Neural cell (in vitro differentiated cells): ENCODE measurements around the gene EVA1B. TPM values are rescaled to one million over a fixed set of nuclear protein-coding genes. Genes with fewer than 3 reads are reported as not detected.

Source experiments
- H2AFZ ChIP-seq: fragments of 200-600, 300-800 bp; sonication (generic), shearing (Covaris generic); 2 replicates; pipeline ENCODE4 v1.6.0; 2014; ENCODE audit warnings: low read depth, mild to moderate bottlenecking, antibody characterized with exemption, low read length, moderate library complexity
- H3F3A ChIP-seq: fragments of 200-600 bp; shearing (Covaris generic); 2 replicates; pipeline ENCODE4 v1.6.1; 2016; ENCODE audit warnings: mild to moderate bottlenecking, moderate library complexity, mixed read lengths, antibody characterized with exemption, low read length; ENCODE audit not compliant: insufficient read depth, poor library complexity, severe bottlenecking
- H3K27ac ChIP-seq: fragments of 200-600, 300-800 bp; sonication (generic), shearing (Covaris generic); 2 replicates; pipeline ENCODE4 v1.5.1; 2014; ENCODE audit warnings: mild to moderate bottlenecking, low read length, moderate library complexity
- H3K27me3 ChIP-seq: fragments of 300-800, 200-600 bp; sonication (generic), shearing (Covaris generic); 2 replicates; pipeline ENCODE4 v1.6.0; 2014; ENCODE audit warnings: mild to moderate bottlenecking, low read depth, low read length, moderate library complexity; ENCODE audit not compliant: insufficient read depth
- H3K36me3 ChIP-seq: fragments of 300-800, 200-600 bp; sonication (generic), shearing (Covaris generic); 2 replicates; pipeline ENCODE4 v1.5.1; 2014; ENCODE audit warnings: mild to moderate bottlenecking, antibody characterized with exemption, low read length, moderate library complexity; ENCODE audit not compliant: insufficient read depth
- H3K4me2 ChIP-seq: fragments of 300-800, 200-600 bp; sonication (generic), shearing (Covaris generic); 2 replicates; pipeline ENCODE4 v1.6.0; 2014; ENCODE audit warnings: mild to moderate bottlenecking, low read length
- H3K4me3 ChIP-seq: fragments of 300-800, 200-600 bp; sonication (generic), shearing (Covaris generic); 2 replicates; pipeline ENCODE4 v1.5.1; 2014; ENCODE audit warnings: mild to moderate bottlenecking, low read length, moderate library complexity
- H3K79me2 ChIP-seq: fragments of 200-600 bp; shearing (Covaris generic); replicated peaks from 2 replicates; pipeline ENCODE4 v1.6.0; 2014; ENCODE audit warnings: mild to moderate bottlenecking, low read length, moderate library complexity; ENCODE audit not compliant: insufficient read depth
- H3K9ac ChIP-seq: fragments of 300-800, 200-600 bp; sonication (generic), shearing (Covaris generic); 2 replicates; pipeline ENCODE4 v1.6.1; 2016; ENCODE audit warnings: mild to moderate bottlenecking, low read length, mixed read lengths
- H3K9me2 ChIP-seq: fragments of 200-600 bp; shearing (Covaris generic); 2 replicates; pipeline ENCODE4 v1.6.1; 2016; ENCODE audit warnings: mild to moderate bottlenecking, low read length, mixed read lengths; ENCODE audit not compliant: insufficient read depth
- H3K9me3 ChIP-seq: fragments of 200-600, 300-800 bp; sonication (generic), shearing (Covaris generic); 2 replicates; pipeline ENCODE4 v1.6.1; 2016; ENCODE audit warnings: mild to moderate bottlenecking, mixed run types, low read length, moderate library complexity, mixed read lengths
- H4K20me1 ChIP-seq: fragments of 200-600 bp; shearing (Covaris generic); 2 replicates; pipeline ENCODE4 v1.6.1; 2016; ENCODE audit warnings: mild to moderate bottlenecking, mixed run types; ENCODE audit not compliant: insufficient read depth
- CTCF ChIP-seq: fragments of 450-650 bp; IDR thresholded peaks from 2 replicates; pipeline ENCODE4 v1.5.1; 2014; ENCODE audit warnings: antibody characterized with exemption, mild to moderate bottlenecking, moderate library complexity; ENCODE audit not compliant: poor library complexity, severe bottlenecking
- EP300 ChIP-seq: fragments of 450-650 bp; conservative IDR thresholded peaks from 2 replicates; pipeline ENCODE4 v1.6.1; 2014; ENCODE audit warnings: antibody characterized with exemption, mild to moderate bottlenecking, moderate library complexity; ENCODE audit not compliant: poor library complexity, severe bottlenecking
- EZH2 ChIP-seq: fragments of 200-600, 300-800 bp; shearing (Covaris generic), sonication (generic); IDR thresholded peaks from 2 replicates; pipeline ENCODE4 v1.6.1; 2014; ENCODE audit warnings: antibody characterized with exemption, low read length, borderline replicate concordance, mild to moderate bottlenecking; ENCODE audit not compliant: insufficient read depth, poor library complexity, severe bottlenecking
- MXI1 ChIP-seq: fragments of 450-650 bp; conservative IDR thresholded peaks from 2 replicates; pipeline ENCODE4 v1.6.1; 2014; ENCODE audit warnings: antibody characterized with exemption, mild to moderate bottlenecking; ENCODE audit not compliant: poor library complexity, severe bottlenecking
- POLR2AphosphoS5 ChIP-seq: IDR thresholded peaks from 2 replicates; pipeline ENCODE4 v1.6.1; 2012
- RAD21 ChIP-seq: fragments of 450-650 bp; conservative IDR thresholded peaks from 2 replicates; pipeline ENCODE4 v1.6.1; 2014; ENCODE audit warnings: antibody characterized with exemption, mild to moderate bottlenecking, moderate library complexity
- SMC3 ChIP-seq: fragments of 450-650 bp; conservative IDR thresholded peaks from 2 replicates; pipeline ENCODE4 v1.6.1; 2014; ENCODE audit warnings: antibody characterized with exemption, mild to moderate bottlenecking, moderate library complexity; ENCODE audit not compliant: poor library complexity
- TAF1 ChIP-seq: IDR thresholded peaks from 2 replicates; pipeline ENCODE4 v1.6.1; 2012; ENCODE audit warnings: low read depth
- polyA plus RNA-seq: library from polyadenylated mRNA; depleted of rRNA; stranded (reverse); fragments of >200 nt; gene quantifications from 2 replicates; pipeline ENCODE4 v1.2.3, GENCODE V29; 2014
- TF ChIP-seq, protein P1 (sequence below): IDR thresholded peaks from 2 replicates; pipeline ENCODE4 v1.6.1; 2012; ENCODE audit warnings: borderline replicate concordance

The EVA1B gene
- polyA plus RNA-seq, 1 donor from 2014 or later: 0.25 TPM

DNA sequence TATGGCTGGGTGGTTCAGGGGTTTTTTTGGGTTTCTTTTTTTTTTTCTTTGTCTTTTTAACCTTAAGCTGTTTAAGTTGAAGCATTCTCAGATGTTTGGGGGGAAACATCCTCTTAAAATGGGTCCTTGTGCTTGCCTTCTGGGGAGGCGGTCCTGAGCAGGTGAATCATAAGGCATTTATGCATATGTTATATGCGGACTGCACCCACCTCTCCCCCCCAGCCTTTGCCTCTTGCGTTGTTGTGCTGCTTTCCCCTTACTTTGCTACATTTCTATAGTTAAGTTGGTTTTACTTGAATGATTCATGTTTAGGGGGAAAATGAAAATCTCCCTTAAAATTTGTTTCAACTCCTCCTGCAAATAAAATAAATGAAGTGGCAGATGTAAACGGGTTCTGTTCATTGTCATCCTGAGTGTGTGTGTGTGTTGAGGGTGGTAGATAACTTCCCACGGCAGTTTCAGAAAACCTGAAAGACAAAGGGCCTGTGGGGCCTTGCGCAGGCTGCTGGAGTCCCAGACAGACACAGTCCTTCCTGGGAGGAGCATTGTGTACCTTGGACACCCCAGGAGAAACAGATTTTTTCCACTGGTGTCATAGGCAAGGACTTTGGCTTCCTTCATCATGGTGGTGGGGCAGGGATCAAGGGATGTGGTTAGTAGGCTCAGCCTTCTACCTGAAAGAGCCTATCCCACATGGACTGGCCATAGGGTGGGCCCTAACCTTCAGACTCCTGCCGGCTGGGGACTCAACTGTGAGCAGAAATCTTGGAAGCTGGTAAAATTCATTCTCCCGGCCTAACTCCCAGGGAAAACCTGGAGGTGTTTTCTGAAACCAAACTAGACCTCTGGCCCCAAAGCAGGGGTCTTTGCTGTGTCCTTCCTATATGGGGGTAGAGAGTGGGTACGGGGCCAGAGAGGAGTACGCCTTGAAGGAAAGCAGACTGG is 18.2 kb downstream of the EVA1B start:
- Histone ChIP-seq H3K9me3 (no peaks in the 10 kb centered on the region), H4K20me1 (no peaks in the 10 kb centered on the region), H3K4me3 (no peak overlapping the region)

GRCh38 chr1:36304521-36304920 is 18.9 kb downstream of the EVA1B start:
- Histone ChIP-seq H3K36me3 (no peaks in the 10 kb centered on the region), H4K20me1 (no peaks in the 10 kb centered on the region), H3K79me2 (no peaks in the 10 kb centered on the region), H2AFZ (no peak overlapping the region), H3K27me3 (no peaks in the 10 kb centered on the region), H3K9ac (no peak overlapping the region), H3K27ac (no peak overlapping the region), H3F3A (no peaks in the 10 kb centered on the region), H3K9me3 (no peaks in the 10 kb centered on the region), H3K4me2 (no peak overlapping the region), H3K9me2 (no peaks in the 10 kb centered on the region), H3K4me3 (no peak overlapping the region)
- TF ChIP-seq SMC3: no peak
- TF ChIP-seq, protein P1, sequence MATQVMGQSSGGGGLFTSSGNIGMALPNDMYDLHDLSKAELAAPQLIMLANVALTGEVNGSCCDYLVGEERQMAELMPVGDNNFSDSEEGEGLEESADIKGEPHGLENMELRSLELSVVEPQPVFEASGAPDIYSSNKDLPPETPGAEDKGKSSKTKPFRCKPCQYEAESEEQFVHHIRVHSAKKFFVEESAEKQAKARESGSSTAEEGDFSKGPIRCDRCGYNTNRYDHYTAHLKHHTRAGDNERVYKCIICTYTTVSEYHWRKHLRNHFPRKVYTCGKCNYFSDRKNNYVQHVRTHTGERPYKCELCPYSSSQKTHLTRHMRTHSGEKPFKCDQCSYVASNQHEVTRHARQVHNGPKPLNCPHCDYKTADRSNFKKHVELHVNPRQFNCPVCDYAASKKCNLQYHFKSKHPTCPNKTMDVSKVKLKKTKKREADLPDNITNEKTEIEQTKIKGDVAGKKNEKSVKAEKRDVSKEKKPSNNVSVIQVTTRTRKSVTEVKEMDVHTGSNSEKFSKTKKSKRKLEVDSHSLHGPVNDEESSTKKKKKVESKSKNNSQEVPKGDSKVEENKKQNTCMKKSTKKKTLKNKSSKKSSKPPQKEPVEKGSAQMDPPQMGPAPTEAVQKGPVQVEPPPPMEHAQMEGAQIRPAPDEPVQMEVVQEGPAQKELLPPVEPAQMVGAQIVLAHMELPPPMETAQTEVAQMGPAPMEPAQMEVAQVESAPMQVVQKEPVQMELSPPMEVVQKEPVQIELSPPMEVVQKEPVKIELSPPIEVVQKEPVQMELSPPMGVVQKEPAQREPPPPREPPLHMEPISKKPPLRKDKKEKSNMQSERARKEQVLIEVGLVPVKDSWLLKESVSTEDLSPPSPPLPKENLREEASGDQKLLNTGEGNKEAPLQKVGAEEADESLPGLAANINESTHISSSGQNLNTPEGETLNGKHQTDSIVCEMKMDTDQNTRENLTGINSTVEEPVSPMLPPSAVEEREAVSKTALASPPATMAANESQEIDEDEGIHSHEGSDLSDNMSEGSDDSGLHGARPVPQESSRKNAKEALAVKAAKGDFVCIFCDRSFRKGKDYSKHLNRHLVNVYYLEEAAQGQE: no peak
- TF ChIP-seq POLR2AphosphoS5: no peak

More for the DNA sequence above, 18.2 kb downstream of the EVA1B start:
- TF ChIP-seq, protein P1: no peak
- TF ChIP-seq SMC3: no peak
- no peak for TF ChIP-seq EZH2
- TF ChIP-seq MXI1: no peak
- TF ChIP-seq POLR2AphosphoS5: no peak
- no peak for TF ChIP-seq RAD21
- TF ChIP-seq CTCF: no peak
- no peak for TF ChIP-seq TAF1
- no peak for TF ChIP-seq EP300
- no peak overlapping the region for H2AFZ ChIP-seq
- H3K79me2 ChIP-seq: no peaks in the 10 kb centered on the region
- no peaks in the 10 kb centered on the region for H3K27me3 ChIP-seq
- H3K9ac ChIP-seq: no peak overlapping the region
- no peaks in the 10 kb centered on the region for H3K36me3 ChIP-seq
- no peaks in the 10 kb centered on the region for H3F3A ChIP-seq
- H3K4me2 ChIP-seq: no peak overlapping the region
- H3K27ac ChIP-seq: no peak overlapping the region
- no peaks in the 10 kb centered on the region for H3K9me2 ChIP-seq
